OCI-M2 (cell line): ENCODE measurements around the gene RHEX.
A peak's percentile ranks its signal among the peaks of the same experiment; 100 is the strongest.

ENCODE experiments used
- DNase-seq: peaks from one replicate; lab custom pipeline; 2025; ENCODE audit not compliant: unreplicated experiment; lab: John Stamatoyannopoulos, UW

The RHEX gene

DNA sequence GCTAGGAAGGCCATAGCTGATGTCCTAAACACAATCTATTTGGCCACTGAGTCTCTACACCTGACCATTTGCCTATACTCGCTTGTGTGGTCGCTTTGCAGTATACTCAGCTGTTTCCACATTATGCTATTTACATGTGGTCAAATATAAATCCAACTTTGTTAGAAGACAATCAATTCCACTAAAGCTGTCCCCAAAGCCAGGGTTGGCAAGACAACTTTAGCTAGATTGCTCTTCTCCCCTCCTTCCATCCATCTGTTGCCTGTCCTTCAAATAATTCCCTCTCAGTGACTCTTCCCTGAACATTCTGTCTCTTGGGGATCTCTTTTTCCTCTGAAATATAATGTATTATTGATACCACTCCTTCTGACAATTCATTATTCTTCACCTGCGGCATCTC lies 34.1 kb downstream of the RHEX start:
- no peak for DNase-seq

DNA sequence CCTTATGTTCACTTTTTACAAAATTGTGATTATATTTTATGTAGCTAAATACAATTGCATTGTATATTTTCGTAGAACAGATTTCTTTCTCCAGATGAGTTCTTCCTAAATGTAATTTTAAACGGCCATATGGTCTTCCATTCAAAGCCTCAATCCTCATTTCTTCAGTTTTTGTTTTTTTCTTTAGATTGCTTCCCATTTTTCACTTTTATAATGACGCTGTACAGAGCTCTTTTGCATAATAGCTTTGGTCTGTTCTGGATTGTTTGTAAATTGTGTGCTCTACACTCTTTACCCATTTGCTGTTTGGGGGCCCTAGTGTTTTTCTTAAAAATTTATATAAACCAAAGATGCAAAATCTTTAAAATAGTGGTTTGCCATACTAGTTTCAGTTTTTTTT lies 36.4 kb downstream of the RHEX start:
- DNase-seq, result no peak

DNA sequence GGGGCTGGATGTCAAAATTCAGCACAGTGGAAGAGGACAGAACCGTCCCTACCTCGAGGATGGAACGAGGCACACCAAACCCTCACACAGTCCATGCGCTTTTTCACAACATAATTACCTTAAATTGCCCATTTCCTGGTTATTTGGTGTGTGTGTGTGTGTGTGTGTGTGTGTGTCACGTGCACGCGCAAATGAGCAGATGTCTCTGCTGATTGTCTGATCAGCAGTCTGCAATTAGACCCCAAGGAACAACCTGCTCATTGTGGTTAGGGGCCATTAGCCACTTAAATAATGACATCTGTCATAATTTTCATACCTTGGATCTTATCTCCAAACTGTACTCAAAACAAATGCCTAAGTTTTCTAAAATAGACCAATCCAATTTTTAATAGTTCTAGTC lies 41.1 kb downstream of the RHEX start:
- DNase-seq, result no peak

DNA sequence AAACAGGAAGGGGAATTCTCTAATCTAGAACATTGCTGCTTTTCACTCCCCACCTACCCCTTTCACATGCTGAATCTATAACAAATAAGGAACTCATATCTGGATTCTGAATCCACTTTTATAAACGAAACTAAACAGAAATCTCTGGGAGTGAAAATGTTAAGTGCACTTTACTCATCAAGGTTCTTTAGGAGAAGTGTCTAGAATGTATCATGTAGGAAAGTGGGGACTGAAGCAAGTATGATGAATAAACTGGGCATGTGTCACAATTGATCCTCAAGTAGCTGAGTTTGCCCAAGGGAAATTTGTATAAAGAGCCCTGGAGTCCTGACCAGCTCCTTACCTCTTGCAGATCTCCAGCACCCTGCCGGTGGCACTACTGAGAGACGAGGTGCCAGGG lies 44.4 kb downstream of the RHEX start:
- no peak for DNase-seq

DNA sequence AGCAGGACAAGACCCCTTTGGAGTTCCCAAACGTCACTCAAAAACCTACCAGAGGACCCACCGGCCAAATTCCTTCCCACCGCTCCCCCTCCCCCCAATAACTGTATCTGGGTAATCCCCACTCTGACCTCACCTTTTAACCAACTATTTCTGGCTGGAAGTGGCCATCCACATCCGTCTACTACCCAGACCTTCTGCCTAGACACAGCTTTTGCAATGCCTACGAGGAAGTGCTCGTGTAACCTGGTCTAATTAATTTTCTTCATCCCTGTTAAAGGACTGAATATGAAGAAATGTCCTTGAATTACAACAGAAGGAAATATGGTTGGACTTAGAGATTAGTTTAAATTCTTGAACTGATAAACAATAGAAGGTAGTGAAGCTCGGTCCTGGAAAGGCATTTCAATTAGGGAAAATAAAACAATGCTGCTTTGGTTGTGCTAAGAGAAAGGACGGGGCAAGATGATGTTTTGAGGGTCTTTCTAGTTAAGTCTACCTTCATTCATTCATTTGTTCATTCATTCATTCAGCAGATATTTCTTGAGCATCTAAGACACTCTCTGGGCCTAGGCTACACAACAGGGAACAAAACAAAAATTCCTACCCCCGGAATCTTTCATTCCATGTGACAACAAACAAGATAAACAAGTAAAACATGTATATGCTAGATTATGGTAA lies 45.4 kb downstream of the RHEX start:
- no peak for DNase-seq

DNA sequence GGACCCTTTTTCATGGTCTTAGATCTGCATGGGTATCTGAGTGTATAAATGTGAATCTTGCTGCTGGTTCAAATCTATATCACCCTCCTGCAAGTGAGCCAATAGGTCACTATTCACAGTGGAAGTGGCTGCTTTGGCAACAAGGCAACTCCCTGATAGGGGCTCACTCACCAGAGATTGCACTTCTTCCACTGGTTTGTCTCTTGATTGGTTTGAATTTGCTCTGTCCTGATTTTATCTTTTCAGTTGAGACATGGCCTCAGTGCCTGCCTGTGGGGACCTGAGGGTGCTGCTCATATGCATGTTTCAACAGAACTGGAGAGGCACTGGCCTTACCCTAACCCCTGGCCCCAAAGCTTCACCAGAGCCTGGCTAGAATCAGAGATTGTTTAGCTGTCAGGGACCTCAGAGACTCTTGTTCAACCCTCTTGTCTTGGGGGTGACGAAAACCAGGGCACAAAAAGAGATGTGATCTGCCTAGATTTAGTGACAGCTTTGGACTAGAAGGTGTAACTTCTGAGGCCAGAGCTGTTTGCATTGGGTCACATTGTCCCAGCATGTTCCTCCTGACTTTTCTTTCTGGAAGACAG lies 47.3 kb downstream of the RHEX start:
- DNase-seq, result no peak

DNA sequence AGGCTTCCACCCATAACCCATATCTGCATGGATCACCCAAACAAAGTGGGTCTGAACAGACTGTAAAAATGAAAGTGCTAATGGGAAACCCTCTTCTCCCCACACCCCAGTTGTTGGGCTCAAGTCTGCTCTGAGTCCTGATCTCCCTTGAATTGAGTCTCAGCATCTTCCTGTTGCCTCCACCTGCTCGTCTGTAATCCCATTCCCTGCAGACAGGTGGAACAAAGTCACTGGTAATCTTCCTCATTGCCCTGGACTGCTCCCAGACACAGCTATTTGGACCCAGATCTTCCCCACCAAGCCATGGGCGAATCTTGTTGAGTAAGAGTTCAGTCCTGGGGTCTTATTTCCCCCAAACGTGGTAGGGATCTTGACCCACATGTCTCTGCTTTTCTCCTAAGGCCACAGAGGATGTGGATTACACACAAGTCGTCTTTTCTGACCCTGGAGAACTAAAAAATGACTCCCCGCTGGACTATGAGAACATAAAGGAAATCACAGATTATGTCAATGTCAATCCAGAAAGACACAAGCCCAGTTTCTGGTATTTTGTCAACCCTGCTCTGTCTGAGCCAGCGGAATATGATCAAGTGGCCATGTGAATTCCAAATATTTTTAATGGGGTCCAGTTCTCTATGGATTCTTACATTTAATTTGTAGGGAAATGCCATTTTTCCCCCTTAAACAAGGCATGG lies 48.5 kb downstream of the RHEX start:
- no peak for DNase-seq

DNA sequence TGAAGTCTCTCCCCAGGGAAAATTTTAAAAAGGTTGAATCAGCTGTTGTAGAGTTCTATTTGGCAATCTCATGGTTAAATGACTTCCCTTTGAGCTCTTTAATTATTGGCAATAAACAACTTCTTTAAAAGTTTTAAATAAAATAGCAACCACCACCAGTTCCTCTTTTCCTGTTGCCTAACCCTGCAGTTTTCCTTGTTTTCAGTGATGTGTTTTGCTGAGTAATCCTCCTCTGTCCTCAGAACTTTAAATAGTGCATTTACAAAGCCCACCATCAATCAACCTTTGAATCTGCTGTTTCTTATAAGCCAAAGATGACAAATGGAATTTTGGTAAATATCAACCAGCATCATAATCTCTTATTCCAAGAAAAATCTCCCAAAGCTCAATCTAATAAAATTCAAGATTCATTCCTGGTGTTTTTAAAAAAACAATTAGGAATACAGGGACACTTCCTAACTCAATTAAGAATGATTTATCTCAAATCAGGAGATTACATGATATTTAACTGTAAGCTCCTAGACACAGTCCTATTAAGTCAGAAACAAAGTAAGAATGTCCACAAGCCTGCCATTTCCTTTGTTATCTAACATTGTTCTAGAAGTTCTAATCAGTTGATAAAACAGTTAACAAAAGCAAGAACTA lies 49.4 kb downstream of the RHEX start:
- no peak for DNase-seq

DNA sequence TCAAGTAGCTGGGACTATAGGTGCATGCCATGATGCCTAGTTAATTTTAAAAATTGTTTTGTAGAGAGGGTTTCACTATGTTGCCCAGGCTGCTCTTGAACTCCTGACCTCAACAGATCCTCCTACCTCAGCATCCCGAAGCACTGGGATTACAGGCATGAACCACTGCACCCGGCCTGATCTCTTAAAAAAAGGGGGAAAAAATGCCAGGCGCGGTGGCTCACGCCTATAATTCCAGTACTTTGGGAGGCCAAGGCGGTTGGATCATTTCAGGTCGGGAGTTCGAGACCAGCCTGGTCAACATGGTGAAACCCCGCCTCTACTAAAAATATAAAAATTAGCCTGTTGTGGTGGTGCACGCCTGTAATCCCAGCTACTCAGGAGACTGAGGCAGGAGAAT lies 51.0 kb downstream of the RHEX start:
- no peak for DNase-seq

DNA sequence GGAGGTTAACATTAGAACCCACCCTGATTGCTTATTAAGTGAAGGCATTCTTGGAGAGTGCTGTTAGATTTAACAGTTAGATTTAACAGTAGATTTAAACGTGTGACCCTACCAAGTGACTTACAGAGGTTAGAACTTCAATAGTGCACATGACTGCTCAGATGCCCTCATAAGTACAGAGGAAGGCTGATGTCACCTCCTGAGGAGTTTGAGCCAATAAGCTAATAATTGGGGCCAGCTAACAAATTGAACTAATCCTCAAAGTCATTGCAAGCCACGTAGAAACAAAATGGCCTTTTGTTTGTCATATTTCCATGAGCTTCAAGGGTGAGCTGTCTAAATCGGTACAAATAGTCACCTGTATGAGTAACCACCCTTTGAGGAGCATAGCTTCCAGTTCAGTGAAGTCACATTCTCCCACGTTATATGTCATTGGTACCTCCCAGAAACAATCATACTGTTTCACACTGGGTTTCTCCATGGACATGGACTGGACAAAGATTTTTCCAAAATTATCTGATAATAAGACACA lies 52.6 kb downstream of the RHEX start:
- no peak for DNase-seq

DNA sequence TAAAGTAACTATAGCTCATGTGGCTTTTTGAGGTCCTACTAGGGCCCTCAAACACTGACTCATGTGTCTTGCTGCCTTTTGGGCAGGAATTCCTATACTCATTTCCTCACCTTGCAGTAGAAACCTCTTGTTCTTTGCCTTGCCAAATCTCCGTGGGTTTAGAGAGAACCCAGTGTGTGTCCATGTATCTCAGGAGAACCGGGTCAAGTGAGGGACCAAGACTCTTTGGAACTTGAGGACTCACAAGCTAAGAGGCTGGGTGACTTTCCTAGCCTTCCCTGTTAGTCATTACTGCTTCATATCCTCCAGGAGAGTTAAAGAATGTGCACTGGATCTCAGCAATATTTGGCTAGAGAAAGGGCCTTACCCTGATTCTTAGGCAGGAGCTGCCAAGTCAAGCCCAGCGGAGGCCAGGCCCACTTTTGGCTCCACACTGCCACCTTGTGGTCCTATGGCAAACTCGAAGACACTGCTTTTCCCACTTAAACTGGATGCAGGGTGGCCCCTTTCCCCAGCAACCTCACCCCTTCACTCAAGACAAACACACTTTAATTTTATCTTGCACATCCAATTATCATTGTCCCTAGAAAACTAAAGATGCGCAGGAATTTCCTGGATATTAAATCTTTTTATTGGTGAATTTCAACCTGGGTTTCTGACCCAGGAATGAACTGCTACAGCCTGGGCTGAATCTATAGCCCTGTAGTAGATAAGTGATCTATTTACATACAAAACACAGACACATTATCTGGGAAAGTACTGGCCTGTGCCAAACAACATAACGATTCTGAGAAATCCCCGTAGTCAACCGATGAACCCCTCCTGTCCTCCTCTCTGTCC lies 53.6 kb downstream of the RHEX start:
- peak; percentile 41 for DNase-seq

DNA sequence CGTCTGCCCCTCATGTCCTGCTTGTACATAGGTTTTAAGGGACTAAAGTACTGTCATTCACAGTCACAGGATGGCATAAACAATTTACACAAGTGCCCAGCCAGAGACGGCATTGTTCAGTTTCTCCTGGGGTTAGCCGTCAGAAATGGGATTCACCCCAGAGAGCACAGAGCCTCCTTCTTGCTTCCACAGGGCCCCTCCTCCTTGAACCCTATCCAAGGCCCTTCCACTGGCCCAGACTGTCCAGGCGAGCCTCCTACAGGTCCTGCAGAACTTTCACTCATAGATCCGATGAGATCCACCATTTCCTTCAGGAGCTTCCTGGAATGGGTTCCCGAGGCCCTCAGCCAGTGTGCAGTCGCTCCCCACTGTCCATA lies 54.2 kb downstream of the RHEX start:
- DNase-seq, result no peak

DNA sequence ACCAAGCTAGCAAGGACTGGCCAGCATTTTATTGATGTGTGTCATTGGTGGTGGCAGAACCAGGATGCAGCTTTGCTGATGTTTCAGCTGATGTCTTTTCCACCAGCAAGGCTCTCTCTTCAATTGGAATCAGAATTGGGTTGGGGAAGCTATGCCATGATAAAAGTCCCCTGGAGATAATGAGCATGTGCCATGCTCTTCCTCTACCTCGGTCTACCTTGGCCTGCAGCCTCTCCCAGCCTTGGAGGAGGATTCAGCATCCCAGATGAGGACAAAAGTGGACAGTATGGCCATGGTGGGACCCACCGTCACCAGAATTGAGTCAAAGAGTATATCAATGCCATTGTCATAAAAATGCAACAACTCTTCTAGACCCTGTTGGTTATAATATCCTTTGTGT lies 55.7 kb downstream of the RHEX start:
- no peak for DNase-seq

DNA sequence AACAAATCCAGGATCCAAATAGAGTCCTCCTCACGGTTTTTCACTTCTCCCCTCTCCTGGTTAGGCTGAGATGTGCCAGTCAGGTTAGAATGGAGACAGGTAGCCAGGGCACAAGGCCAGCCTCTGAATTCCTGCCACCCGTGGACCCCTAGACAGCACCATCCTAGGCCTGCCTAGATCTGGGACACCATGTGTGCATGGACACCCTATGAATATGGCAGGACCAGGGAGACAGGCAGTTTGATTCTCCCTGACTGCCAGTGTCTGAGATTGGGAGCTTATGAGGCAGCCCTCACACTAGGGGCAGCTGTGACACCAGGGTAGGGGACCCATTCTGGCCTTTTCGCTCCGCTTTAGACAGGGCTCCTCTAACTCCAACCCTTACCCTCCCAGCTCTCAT lies 56.7 kb downstream of the RHEX start:
- DNase-seq, result no peak

DNA sequence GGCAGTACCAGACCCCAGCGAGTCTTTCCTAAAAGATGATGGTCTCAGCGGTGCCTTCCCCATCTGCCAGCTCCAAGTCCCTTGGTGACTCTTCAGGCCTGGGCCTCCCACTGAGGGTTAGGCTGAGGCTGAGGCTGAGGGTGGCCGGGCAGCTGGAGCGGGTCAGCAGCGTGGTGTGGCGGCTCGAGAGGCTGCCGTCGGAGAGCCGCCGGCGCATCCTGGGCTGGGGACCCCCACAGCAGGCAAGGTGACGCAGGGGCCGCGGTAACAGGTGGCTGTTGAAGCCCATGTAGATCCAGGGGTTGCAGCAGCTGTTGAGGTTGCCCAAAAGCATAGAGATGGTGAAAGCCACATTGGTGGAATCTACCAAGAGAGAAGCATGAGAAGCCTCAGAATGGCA lies 57.2 kb downstream of the RHEX start:
- no peak for DNase-seq

DNA sequence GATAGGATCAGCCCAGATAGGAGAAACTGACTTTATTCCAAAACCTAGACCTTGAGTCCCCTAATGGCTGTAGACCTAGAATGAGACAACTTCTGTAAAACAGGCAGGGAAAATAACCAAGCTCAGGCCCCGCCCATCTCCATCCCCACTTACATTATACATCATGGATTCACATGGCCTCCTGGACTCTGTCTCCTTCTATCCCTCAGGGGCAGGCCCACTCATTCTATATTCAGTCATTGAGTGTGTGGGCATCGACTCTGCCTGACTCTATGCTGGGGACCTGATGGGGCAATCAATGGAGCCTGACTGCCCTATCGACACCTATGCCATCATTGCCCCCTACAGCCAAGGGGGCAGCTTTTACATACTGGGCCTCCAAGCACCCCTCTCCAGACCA lies 57.8 kb downstream of the RHEX start:
- no peak for DNase-seq

DNA sequence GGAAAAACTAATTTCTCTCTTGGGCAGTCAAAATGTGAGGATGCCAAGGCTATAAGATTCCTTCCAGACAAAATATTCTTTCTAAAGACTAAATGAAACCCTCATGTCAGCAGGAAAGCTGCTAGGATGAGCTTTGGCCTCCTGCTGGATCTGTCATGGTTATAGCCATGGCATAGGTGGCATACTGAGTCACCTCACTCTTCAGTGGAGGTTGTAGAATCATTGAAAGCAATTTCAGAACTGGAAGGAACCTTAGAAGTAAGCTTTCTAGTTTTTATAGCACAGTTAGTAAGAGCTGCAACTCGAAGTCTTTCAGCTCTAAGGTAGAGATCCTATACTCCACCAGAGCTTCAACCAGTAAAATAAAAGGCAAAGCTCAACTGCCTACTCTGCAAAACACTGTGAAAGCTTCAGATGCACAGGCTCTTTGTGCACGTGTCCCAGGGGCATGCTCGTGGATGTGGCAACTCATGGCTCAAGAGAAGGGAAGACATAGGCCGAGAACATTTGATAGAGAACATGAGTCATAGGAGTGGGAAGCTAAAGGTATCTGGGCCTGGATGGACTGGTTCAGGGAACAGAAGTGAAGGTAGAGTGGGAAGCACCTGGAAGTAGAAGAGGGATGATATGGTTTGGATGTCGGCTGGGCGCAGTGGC lies 58.4 kb downstream of the RHEX start:
- no peak for DNase-seq

DNA sequence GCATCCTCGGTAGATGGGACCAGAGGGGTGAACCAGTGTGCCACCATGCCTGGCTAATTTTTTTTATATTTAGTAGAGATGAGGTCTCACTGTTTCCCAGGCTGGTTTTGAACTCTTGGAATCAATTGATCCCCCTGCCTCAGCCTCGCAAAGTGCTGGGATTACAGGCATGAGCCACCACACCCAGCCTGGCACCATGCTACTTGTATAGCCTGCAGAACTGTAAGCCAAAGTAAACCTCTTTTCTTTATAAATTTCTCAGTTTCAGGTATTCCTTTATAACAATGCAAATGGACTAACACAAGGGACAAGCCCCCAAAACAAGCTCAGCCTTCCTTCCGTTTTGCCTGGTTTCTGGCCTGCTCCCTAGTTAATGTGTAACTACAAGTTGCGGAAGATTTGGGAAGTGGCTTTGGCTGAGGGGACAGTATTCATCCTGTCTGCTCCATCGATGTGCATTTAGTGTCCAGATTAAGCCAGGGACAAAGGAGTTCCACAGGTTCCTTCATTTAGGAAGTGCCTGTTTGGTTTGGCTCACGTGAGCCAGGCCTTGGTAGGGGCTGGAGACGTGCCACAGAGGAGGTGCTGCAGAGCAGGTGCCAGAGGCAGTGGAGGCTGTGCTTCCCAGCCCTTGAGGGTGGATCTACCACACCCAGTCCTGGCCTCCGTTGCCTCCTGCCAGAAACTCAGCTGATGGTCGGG lies 59.8 kb downstream of the RHEX start:
- no peak for DNase-seq

DNA sequence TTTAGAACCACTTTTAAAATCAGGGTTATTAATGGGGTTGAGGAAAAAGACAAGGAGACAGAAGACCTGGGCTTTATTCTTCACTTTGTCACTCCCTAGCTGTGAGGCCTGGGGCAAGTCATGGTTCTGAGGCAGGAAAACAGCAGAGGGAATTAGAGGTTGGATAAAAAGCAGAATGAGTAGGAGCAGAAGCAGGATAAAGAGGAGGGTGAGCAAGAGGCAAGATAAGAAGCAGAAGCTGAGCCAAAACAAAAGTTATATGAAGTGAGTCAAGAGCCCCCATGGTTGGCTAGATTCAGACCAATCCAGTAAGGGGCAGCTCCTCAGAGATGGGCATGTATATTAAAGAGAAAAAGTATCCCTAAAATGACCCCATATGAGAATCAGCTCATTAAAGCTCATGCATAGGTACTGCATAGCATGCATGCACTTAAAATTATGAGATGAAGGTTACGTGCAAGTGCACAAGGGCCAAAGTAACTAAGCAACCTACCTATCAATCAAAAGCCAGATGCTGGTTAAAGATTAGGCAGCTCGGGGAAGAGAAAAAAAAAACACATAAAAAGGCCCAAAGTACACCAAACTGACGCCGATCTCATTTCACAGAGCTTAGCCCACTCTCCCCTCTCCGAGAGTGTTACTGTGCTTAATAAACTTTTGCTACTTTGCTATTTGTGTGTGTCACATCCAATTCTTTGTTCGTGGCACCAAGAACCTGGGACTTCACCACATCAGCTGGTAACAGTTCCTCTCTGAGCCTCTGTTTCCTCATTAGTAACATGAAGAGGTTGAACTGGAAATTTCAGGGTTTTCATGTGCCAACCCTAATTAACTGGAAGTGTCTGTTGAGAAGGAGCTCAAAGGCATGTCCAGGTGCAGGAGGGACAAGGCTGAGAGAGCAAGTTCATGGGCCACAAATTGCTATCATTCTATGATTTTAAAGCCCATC lies 62.0 kb downstream of the RHEX start:
- no peak for DNase-seq
